Kidney capillary endothelial cell (primary cell): ENCODE data around the gene SH3TC1.

Experiments
- DNase-seq: peaks from one replicate; pipeline ENCODE4 v3.0.0-alpha.2; 2018; ENCODE audit warnings: low spot score

Gene SH3TC1

GRCh38 chr4:8214136-8214535 is 15.0 kb downstream of the SH3TC1 start:
- no peak for DNase-seq

- DNase-seq, result no peak
These were observed 15.9 kb downstream of the SH3TC1 start for GRCh38 chr4:8215001-8215427.

DNA sequence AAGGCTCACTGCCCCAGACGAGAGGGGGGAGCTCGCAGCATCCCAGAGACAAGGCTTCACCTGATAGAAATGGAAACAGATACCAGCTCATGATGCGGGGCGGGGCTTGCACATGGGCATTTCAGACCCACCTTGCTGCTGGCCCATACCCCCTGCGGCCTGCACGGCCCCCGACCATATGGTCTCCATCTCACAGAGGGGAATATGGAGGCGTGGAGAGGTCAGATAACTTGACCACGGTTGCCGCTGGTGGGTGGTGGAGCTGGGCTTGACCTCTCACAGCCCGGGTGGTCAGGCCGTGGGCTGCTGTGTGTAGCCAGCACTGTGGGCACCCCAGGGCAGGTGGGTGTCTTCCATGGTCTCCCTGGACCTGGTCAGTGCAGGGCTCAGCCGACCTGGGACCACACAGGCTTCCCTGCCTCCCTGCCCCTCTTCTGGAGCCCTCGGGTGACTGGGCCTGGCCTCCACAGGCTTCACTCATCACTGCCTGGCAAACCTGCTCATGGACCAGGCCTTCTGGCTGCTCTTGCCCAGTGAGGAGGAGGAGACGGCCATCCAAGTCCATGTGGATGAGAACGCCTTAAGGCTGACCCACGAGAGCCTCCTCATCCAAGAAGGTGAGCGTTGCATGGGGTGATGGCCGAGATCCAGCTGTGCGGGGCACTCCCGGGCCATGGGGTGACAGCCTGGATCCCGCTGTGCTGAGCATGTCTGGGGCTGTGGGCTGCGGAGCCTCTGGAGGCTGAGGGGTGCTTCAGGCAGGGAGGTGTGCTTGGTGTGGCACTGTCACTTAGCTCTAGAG is 16.8 kb downstream of the SH3TC1 start:
- no peak for DNase-seq

DNA sequence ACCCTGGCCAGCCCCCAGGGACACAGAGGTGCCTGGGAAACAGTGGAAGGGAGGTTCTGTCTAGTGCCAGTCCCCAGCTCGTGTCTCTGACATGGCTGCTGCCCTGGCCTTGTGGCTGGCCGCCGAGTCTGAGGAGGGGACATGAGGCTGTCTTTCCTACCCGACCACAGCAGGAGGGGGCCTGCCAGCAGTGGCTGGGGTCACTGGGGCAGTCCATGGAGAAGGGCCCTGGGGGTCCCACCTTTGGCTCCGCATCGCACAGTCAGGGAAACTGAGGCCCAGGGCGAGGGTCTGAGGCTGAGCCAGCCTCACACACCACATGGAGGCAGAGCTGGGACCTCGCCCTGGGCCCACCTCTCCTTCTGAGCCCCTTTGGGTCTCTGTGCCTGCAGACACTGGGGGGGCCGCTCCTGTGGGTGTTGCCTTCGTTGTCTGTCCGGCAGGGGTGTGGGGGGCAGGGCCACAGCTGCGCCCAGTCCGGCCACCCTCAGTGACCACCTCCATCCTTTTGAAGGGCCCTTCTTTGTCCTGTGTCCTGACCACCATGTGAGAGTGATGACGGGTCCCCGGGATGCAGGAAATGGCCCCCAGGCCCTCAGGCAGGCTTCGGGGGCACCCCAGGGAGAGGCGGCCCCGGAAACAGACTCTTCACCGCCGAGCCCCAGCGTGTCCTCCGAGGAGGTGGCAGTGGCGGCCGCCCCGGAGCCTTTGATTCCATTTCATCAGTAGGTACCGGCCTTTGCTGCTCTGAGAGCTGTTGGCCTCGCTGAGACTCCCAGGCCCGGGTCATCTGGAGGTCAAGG is 17.6 kb downstream of the SH3TC1 start:
- no peak for DNase-seq

DNA sequence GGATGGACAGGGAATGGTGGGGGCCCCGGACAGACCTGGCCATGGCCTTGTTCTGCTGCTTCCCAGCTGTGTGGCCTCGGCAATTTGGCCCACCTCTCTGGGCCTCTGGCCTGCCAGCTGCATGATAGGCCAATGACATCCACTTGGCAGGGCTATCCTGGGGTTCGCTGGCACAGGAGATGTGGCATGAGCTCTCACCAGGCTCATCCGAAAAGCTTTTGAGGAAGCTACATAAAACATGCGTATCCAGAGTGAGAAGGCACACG is 18.1 kb downstream of the SH3TC1 start:
- no peak for DNase-seq

GRCh38 chr4:8217871-8218270 is 18.8 kb downstream of the SH3TC1 start:
- DNase-seq, result no peak

DNA sequence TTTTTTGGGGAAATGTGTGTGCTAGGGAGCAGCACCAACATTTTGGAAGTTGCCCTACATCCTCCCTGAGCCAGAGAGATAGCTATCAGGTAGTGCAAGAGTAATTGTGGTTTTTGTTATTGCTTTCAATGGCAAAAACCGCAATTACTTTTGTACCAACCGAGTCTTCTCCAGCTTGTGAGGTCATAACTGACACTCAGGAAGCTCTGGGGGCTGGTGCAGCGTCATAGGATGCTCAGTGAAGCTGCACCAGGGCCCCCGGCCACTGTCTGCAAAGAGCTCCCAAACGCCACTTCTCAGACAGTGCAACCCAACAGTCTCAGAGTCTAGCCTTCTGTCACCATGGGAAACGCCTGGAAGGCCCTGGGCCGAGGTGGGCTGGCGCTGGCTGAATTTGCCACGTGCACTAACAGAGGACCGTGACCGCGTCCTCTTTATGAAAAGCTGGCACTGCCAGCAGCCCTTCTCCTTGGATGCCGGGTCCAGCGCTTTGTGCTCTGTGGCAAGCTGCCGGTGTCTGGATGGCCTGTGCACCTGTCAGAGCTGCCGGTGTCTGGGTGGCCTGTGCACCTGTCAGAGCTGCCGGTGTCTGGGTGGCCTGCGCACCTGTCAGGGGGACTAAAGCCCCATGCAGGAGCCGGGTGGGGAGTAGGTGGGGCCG is 19.4 kb downstream of the SH3TC1 start:
- no peak for DNase-seq

DNA sequence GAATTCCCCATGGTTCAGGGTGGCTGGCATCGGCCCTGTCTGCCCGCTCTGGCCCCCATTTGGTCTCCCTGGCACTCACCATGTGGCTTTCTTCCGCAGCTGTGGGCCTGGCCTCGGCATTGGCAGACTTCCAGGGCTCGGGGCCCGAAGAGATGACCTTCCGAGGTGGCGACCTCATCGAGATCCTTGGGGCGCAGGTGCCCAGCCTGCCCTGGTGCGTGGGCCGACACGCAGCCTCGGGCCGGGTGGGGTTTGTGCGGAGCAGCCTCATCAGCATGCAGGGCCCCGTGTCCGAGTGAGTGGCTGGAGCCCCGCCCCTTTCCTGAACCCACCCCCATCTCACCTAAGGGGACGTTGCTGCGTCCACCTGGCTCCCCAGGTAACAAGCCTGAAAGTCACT is 20.1 kb downstream of the SH3TC1 start:
- DNase-seq, result no peak

DNA sequence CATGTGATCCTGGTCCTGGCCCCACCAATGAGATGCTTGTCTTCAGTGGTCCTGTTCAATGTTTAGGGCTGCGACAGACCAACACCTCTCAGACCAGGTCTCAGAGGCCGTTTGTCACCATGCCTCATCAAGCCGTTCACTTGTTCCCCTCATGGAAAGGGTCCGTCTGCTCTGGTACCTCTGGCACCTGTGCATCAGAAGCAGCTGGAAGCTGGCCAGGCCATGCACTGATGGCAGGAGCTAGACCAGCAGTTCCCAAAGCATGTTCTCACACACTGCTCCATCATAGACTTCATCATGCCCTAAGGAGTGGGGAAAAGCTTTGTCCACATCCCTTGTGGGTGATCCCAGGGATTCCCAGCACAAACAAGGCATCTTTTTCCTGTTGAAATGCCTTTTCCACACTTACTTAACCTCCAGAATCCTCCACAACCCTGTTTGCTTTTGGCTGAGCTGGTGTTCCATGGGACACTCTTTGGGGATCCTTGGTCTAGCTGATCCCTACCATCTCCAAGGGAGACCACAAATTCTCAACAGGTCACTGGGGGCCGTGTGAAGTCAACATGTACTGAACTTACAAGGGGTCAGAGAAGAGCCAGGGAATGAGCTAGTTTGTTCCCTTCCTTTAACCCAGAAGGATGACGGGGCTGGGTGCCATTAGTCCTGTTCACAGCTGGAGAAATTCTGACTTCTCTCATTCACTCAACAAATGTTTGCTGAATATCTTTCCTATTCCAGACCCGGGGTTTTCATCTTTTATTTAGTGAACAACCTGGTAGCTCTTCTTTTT is 21.8 kb downstream of the SH3TC1 start:
- DNase-seq, result no peak

- peak; percentile 47 for DNase-seq
These were observed 22.4 kb downstream of the SH3TC1 start for GRCh38 chr4:8221476-8221875.

- DNase-seq, result no peak
These were observed 22.9 kb downstream of the SH3TC1 start for GRCh38 chr4:8221985-8222384.

DNA sequence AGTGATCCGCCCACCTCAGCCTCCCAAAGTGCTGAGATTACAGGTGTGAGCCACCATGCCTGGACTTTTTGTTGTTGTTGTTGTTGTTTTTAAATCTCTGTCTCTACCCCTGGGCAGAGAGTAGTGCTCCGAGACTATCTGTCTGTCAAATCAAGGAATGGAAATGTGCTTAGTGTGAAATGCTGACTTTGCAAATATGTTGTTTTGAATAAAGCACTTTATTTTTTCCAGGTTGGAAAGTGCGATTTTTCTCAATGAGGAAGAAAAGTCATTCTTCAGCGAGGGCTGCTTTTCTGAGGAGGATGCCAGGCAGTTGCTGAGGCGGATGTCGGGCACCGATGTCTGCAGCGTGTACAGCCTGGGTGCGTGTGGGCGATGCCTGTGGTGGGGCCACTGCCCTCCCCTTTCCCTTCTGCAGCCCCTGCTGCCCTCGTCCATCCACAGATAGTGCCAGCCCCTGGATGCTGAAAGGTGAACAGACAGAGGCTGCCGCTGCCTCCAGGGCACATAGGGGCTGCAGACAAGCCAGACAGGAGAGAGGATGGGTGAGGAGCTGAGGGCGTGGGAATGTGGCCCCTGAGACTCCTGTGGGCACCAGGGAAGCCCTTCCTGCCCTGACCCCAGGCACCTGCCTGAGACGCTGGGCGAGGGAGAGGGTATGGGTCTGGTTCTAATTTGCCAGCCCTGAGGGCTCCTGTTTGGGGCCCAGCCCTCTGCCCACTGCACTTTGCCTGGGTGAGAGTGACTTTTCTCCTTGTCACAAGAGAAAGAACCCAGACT is 23.7 kb downstream of the SH3TC1 start:
- DNase-seq, result no peak

- no peak for DNase-seq
These were observed 25.3 kb downstream of the SH3TC1 start for GRCh38 chr4:8224267-8224974.

DNA sequence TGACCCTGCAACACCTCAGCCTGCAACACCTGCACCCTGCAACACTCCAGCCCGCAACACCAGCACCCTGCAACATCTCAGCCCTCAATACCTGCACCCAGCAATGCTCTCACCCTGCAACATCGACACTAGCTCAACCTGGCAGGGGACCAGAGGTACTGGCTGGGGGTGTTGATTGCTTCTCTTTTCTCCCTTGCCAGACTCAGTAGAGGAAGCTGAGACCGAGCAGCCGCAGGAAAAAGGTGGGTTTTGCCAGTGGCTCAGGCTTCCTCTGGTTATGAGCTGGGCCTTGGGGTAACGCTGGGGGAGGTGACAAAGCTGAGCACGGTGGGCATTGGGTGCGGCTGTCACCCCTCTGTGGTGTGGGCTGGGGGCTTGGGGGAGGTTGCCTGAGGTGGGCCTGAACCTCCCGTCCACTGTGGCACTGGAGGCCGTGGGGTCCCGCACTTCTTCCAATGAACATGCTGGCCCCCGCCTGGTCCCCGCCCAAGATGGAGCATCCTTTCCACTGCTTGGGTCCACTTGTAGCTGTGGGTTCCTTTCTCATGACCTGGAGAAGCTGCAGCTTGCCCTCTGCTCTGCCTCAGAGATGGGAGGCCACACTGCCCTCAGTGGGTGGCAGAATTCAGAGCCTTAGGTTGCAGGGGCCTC is 26.0 kb downstream of the SH3TC1 start:
- no peak for DNase-seq

GRCh38 chr4:8225706-8226443 is 26.8 kb downstream of the SH3TC1 start:
- DNase-seq, result no peak

GRCh38 chr4:8227201-8227770 is 28.2 kb downstream of the SH3TC1 start:
- no peak for DNase-seq

DNA sequence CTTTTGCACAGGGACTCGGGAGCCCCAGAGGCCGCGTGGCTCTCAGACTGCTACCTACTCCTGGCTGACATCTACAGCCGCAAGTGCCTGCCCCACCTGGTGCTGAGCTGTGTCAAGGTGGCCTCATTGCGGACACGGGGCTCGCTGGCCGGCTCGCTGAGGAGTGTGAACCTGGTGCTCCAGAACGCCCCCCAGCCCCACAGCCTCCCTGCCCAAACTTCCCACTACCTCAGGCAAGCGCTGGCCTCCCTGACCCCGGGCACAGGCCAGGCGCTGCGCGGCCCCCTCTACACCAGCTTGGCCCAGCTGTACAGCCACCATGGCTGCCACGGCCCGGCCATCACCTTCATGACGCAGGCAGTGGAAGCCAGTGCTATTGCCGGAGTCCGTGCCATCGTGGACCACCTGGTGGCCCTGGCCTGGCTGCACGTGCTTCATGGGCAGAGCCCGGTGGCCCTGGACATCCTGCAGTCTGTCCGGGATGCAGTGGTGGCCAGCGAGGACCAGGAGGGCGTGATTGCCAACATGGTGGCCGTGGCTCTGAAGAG is 28.8 kb downstream of the SH3TC1 start:
- DNase-seq, result no peak

- DNase-seq, result peak; percentile 17
These were observed 29.5 kb downstream of the SH3TC1 start for GRCh38 chr4:8228319-8229250.
